Measurements from ENCODE around the gene AGAP1. TPM values are rescaled to one million over a fixed set of nuclear protein-coding genes. Genes with fewer than 3 reads are reported as not detected.

AGAP1 gene
- total RNA-seq, 1 donor from 2014 or later: 54.7 TPM

GRCh38 chr2:235462415-235462790 is 31.4 kb upstream of the AGAP1 start:
- TF ChIP-seq, protein P1, sequence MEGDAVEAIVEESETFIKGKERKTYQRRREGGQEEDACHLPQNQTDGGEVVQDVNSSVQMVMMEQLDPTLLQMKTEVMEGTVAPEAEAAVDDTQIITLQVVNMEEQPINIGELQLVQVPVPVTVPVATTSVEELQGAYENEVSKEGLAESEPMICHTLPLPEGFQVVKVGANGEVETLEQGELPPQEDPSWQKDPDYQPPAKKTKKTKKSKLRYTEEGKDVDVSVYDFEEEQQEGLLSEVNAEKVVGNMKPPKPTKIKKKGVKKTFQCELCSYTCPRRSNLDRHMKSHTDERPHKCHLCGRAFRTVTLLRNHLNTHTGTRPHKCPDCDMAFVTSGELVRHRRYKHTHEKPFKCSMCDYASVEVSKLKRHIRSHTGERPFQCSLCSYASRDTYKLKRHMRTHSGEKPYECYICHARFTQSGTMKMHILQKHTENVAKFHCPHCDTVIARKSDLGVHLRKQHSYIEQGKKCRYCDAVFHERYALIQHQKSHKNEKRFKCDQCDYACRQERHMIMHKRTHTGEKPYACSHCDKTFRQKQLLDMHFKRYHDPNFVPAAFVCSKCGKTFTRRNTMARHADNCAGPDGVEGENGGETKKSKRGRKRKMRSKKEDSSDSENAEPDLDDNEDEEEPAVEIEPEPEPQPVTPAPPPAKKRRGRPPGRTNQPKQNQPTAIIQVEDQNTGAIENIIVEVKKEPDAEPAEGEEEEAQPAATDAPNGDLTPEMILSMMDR (conservative IDR thresholded peaks at IDR 0.05): no peak
- no peak overlapping the region for H3K27ac Mint-ChIP-seq (ENCODE audit: unreplicated experiment)
- no peak for DNase-seq (ENCODE audit: low read depth, low spot score)
- peaks cover 6% of the 10 kb centered on the region for H3K4me1 Mint-ChIP-seq
- no peak overlapping the region for H3K4me3 Mint-ChIP-seq
- H3K27me3 Mint-ChIP-seq (ENCODE audit: low read depth): no peaks in the 10 kb centered on the region
- no peaks in the 10 kb centered on the region for H3K36me3 Mint-ChIP-seq (ENCODE audit: low read depth)
- H3K9me3 Mint-ChIP-seq: no peaks in the 10 kb centered on the region

DNA sequence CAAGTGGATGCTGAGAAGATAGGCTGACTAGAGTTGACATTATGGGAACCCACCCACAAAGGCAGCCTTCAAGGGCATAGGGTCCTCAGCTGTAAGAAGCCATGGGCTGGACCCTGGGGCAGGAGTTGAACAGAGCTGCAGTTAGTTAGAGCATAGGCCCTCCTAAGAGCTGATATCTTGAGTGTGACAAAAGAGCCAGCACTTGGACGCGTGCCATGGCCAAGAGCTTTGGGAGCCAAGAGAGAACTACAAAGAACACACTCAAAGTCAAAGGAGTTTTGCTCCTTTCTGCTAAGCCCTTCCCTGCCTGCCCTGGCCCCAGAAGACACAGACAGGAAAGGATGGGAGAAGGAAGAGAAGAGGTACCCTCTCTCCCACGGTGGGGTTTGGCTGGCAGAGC is 29.9 kb upstream of the AGAP1 start:
- DNase-seq (ENCODE audit: low read depth, low spot score): no peak
- peaks cover 10% of the 10 kb centered on the region for H3K4me1 Mint-ChIP-seq
- H3K27ac Mint-ChIP-seq (ENCODE audit: unreplicated experiment): peak overlapping the region; percentile 62
- H3K36me3 Mint-ChIP-seq (ENCODE audit: low read depth): no peaks in the 10 kb centered on the region
- TF ChIP-seq, protein P1 (conservative IDR thresholded peaks at IDR 0.05): no peak
- no peaks in the 10 kb centered on the region for H3K27me3 Mint-ChIP-seq (ENCODE audit: low read depth)
- no peak overlapping the region for H3K4me3 Mint-ChIP-seq
- no peaks in the 10 kb centered on the region for H3K9me3 Mint-ChIP-seq

DNA sequence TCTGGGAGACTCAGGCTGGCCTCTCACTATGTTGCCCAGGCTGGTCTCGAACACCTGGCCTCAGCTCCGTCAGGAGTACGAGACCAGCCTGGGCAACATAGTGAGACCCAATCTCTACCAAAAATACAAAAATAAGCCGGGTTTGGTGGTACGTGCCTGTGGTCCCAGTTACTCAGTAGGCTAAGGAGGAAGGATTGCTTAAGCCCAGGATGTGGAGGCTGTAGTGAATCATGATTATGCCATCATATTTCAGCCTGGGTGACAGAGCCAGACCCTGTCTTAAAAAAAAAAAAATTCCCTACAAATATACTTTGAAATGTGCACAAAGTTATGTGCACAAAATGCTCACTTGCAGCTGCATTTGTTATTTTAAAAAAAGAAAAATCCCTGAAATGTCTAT is 26.3 kb upstream of the AGAP1 start:
- H3K27ac Mint-ChIP-seq (ENCODE audit: unreplicated experiment): no peak overlapping the region
- no peak overlapping the region for H3K4me3 Mint-ChIP-seq
- H3K27me3 Mint-ChIP-seq (ENCODE audit: low read depth): no peaks in the 10 kb centered on the region
- no peaks in the 10 kb centered on the region for H3K36me3 Mint-ChIP-seq (ENCODE audit: low read depth)
- H3K4me1 Mint-ChIP-seq: peaks cover 12% of the 10 kb centered on the region
- TF ChIP-seq, protein P1 (conservative IDR thresholded peaks at IDR 0.05): no peak
- DNase-seq (ENCODE audit: low read depth, low spot score): no peak
- peaks cover under 1% of the 10 kb centered on the region for H3K9me3 Mint-ChIP-seq

DNA sequence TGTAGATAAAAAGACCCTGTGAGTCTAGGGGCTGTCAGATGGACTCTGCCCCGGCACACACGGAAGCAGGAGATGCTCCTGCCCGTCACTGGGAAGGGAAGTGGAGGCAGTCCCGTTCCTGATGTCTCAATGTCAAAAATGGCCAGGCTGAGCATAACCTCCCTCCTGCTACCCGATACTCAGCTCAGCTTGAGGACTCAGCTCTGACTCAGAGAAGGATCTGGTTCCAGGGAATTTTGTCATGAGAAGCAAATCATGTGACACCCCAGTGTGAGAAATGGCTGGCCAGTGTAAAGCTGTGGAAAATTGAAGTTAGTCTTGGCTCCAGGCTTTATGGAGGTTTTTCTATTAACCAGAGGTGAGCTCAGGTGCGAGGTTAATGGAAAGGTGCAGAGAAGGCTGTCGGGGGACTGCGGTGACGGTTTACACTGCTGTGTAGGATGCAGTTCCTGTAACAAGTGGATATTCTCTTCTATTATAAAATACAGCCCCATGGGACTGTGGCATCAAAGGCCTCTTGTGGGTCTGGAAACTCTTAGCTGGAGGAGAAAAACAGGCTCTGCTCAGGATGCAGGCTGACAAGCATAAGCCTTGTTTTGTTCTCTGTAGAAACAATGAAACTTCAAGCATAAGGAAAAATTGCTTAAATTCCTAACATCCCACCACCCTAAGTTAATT is 24.7 kb upstream of the AGAP1 start:
- H3K27me3 Mint-ChIP-seq (ENCODE audit: low read depth): no peaks in the 10 kb centered on the region
- no peak overlapping the region for H3K27ac Mint-ChIP-seq (ENCODE audit: unreplicated experiment)
- no peak overlapping the region for H3K4me3 Mint-ChIP-seq
- peaks cover 3% of the 10 kb centered on the region for H3K9me3 Mint-ChIP-seq
- TF ChIP-seq, protein P1 (conservative IDR thresholded peaks at IDR 0.05): no peak
- peaks cover 11% of the 10 kb centered on the region for H3K4me1 Mint-ChIP-seq
- no peaks in the 10 kb centered on the region for H3K36me3 Mint-ChIP-seq (ENCODE audit: low read depth)
- no peak for DNase-seq (ENCODE audit: low read depth, low spot score)

- TF ChIP-seq, protein P1 (conservative IDR thresholded peaks at IDR 0.05): no peak
- Mint-ChIP-seq H3K27me3 (ENCODE audit: low read depth) (no peaks in the 10 kb centered on the region), H3K27ac (ENCODE audit: unreplicated experiment) (no peak overlapping the region), H3K36me3 (ENCODE audit: low read depth) (no peaks in the 10 kb centered on the region), H3K4me1 (peaks cover 11% of the 10 kb centered on the region), H3K4me3 (no peak overlapping the region), H3K9me3 (peaks cover 7% of the 10 kb centered on the region)
- no peak for DNase-seq (ENCODE audit: low read depth, low spot score)
Observed at GRCh38 chr2:235471186-235471747, 22.6 kb upstream of the AGAP1 start.

Measured in neural crest cell (in vitro differentiated cells).